OCI-LY7 (cell line): ENCODE measurements around the gene RAD51B. TPM values are rescaled to one million over a fixed set of nuclear protein-coding genes. Genes with fewer than 3 reads are reported as not detected.

Experiments
- BruUV-seq: library from RNA; stranded (reverse); fragments of 400-500 nt; replicated peaks from 2 replicates; lab custom pipeline; 2021; lab: Mats Ljungman, UMichigan
- CTCF ChIA-PET: fragments of 300-600 bp; sonication (Branson Sonifier 250); formaldehyde crosslinking; loops from one replicate; lab custom pipeline; 2022; ENCODE audit warnings: antibody characterized with exemption; ENCODE audit not compliant: unreplicated experiment; lab: Charles Lee
- POLR2A ChIA-PET: fragments of 300-600 bp; sonication (Branson Sonifier 250); formaldehyde crosslinking; loops from one replicate; lab custom pipeline; 2022; ENCODE audit warnings: antibody characterized with exemption; lab: Charles Lee
- DNase-seq: peaks from one replicate; pipeline ENCODE4 v3.0.0-alpha.2; 2015; ENCODE audit warnings: low spot score
- H2AFZ ChIP-seq: fragments of 200-600 bp; sonication (generic), shearing (Covaris generic); 2 replicates; pipeline ENCODE4 v1.6.1; 2014; ENCODE audit warnings: mild to moderate bottlenecking, antibody characterized with exemption, low read length, moderate library complexity
- H3K27ac ChIP-seq: fragments of 200-600 bp; sonication (generic); 2 replicates; pipeline ENCODE4 v1.5.1; 2014; ENCODE audit warnings: mixed run types, low read depth, mild to moderate bottlenecking, moderate library complexity, low read length, inconsistent platforms; ENCODE audit not compliant: poor library complexity, severe bottlenecking
- H3K36me3 ChIP-seq: fragments of 200-600 bp; sonication (generic); 2 replicates; pipeline ENCODE4 v1.6.1; 2014; ENCODE audit warnings: mild to moderate bottlenecking, antibody characterized with exemption, low read length, moderate library complexity, mixed read lengths; ENCODE audit not compliant: insufficient read depth
- H3K4me1 ChIP-seq: fragments of 200-600 bp; sonication (generic); 2 replicates; pipeline ENCODE4 v1.5.1; 2014; ENCODE audit warnings: mild to moderate bottlenecking, low read length; ENCODE audit not compliant: insufficient read depth, poor library complexity, severe bottlenecking
- H3K4me2 ChIP-seq: fragments of 200-600 bp; sonication (generic); 2 replicates; pipeline ENCODE4 v1.6.1; 2014; ENCODE audit warnings: mild to moderate bottlenecking, low read length
- H3K4me3 ChIP-seq: fragments of 200-600 bp; sonication (generic); 2 replicates; pipeline ENCODE4 v1.5.1; 2014; ENCODE audit warnings: mild to moderate bottlenecking, low read depth, low read length; ENCODE audit not compliant: poor library complexity, severe bottlenecking
- H3K79me2 ChIP-seq: fragments of 200-600 bp; sonication (generic); 2 replicates; pipeline ENCODE4 v1.6.1; 2016; ENCODE audit warnings: low read depth, mild to moderate bottlenecking, low read length, moderate library complexity, mixed read lengths; ENCODE audit not compliant: insufficient read depth
- H3K9me2 ChIP-seq: fragments of 200-600 bp; sonication (generic); 2 replicates; pipeline ENCODE4 v1.6.1; 2016; ENCODE audit warnings: mild to moderate bottlenecking, low read length, mixed read lengths; ENCODE audit not compliant: insufficient read depth
- H3K9me3 ChIP-seq: fragments of 200-600 bp; sonication (generic); 2 replicates; pipeline ENCODE4 v1.6.1; 2014; ENCODE audit warnings: mild to moderate bottlenecking, mixed run types, low read length, mixed read lengths
- H4K20me1 ChIP-seq: fragments of 200-600 bp; sonication (generic); 2 replicates; pipeline ENCODE4 v1.6.1; 2014; ENCODE audit warnings: mild to moderate bottlenecking, antibody characterized with exemption, low read length, moderate library complexity, mixed read lengths; ENCODE audit not compliant: insufficient read depth
- CTCF ChIP-seq: fragments of 200-600 bp; sonication (generic); conservative IDR thresholded peaks from 2 replicates; pipeline ENCODE4 v1.5.1; 2014; ENCODE audit warnings: mild to moderate bottlenecking, antibody characterized with exemption, low read length, moderate library complexity, mixed read lengths
- EZH2phosphoT487 ChIP-seq: fragments of 200-600 bp; sonication (generic); IDR thresholded peaks from 2 replicates; pipeline ENCODE4 v1.6.1; 2018; ENCODE audit warnings: low read depth, borderline replicate concordance, mild to moderate bottlenecking, mixed run types, antibody characterized with exemption, low read length, moderate library complexity, mixed read lengths
- intact Hi-C: fragments of 100-400 bp; cut with micrococcal nuclease; formaldehyde crosslinking; loops from one replicate; pipeline ENCODE4 v1.10.0; 2022; ENCODE audit not compliant: unreplicated experiment
- total RNA-seq, 2 experiments: library from RNA; depleted of rRNA in 1 of 2; stranded (reverse); fragments of >200 nt in 1 of 2; shearing (Covaris generic) in 1 of 2; gene quantifications; 2 replicates each; pipeline ENCODE4 v1.2.3, GENCODE V29; 2014 to 2022

Gene RAD51B
- total RNA-seq, 2 experiments from 2014 or later = 41.4 to 89.9 TPM

GRCh38 chr14:68608574-68608962 lies 789.0 kb downstream of the RAD51B start:
- no peak overlapping the region for H2AFZ ChIP-seq
- no peaks in the 10 kb centered on the region for H3K79me2 ChIP-seq
- intact Hi-C loops = no loop called here

GRCh38 chr14:68609012-68609411 lies 789.4 kb downstream of the RAD51B start:
- Histone ChIP-seq H2AFZ (no peak overlapping the region), H4K20me1 (no peaks in the 10 kb centered on the region), H3K27ac (no peak overlapping the region), H3K4me1 (no peaks in the 10 kb centered on the region), H3K4me3 (no peak overlapping the region), H3K9me3 (0 out of 2 replicates have a peak, but pooled peaks cover 7% of the 10 kb centered on the region), H3K79me2 (no peaks in the 10 kb centered on the region), H3K4me2 (no peak overlapping the region), H3K36me3 (no peaks in the 10 kb centered on the region; the same call in 1 of the 2 replicates), H3K9me2 (no peaks in the 10 kb centered on the region)
- BruUV-seq = no TSS peak
- no peak for DNase-seq
- CTCF ChIA-PET = no interaction called here
- intact Hi-C loops = no loop called here
- TF ChIP-seq CTCF (no peak), EZH2phosphoT487 (no peak)
- POLR2A ChIA-PET = no interaction called here

More at GRCh38 chr14:68608574-68608962, 789.0 kb downstream of the RAD51B start:
- ChIA-PET POLR2A (no interaction called here), CTCF (no interaction called here)
- TF ChIP-seq CTCF (no peak), EZH2phosphoT487 (no peak)
- BruUV-seq = no TSS peak
- H3K36me3 ChIP-seq = no peaks in the 10 kb centered on the region; the same call in 1 of the 2 replicates
- H3K4me1 ChIP-seq = no peaks in the 10 kb centered on the region
- H3K9me2 ChIP-seq = no peaks in the 10 kb centered on the region
- H4K20me1 ChIP-seq = no peaks in the 10 kb centered on the region
- no peak overlapping the region for H3K4me2 ChIP-seq
- no peak overlapping the region for H3K4me3 ChIP-seq
- H3K27ac ChIP-seq = no peak overlapping the region
- DNase-seq = no peak
- 0 out of 2 replicates have a peak, but pooled peaks cover 7% of the 10 kb centered on the region for H3K9me3 ChIP-seq

GRCh38 chr14:68610251-68610793 lies 790.7 kb downstream of the RAD51B start:
- Histone ChIP-seq H3K36me3 (no peaks in the 10 kb centered on the region; the same call in 1 of the 2 replicates), H3K4me2 (no peak overlapping the region), H4K20me1 (no peaks in the 10 kb centered on the region), H3K27ac (no peak overlapping the region), H2AFZ (no peak overlapping the region), H3K4me3 (no peak overlapping the region), H3K79me2 (no peaks in the 10 kb centered on the region), H3K4me1 (no peaks in the 10 kb centered on the region), H3K9me2 (no peaks in the 10 kb centered on the region), H3K9me3 (0 out of 2 replicates have a peak, but pooled peaks cover 5% of the 10 kb centered on the region)
- ChIA-PET POLR2A (no interaction called here), CTCF (no interaction called here)
- no TSS peak for BruUV-seq
- intact Hi-C loops = no loop called here
- TF ChIP-seq EZH2phosphoT487 = no peak
- TF ChIP-seq CTCF = no peak
- no peak for DNase-seq
